ENCODE results near the gene GRAP.
"Not testable (repeated sequence)": the region's sequence is repeated elsewhere in the genome, so short reads cannot be mapped to it uniquely, and the experiment has no call there.

Gene GRAP

GRCh38 chr17:19042369-19042768, 4.4 kb downstream of the GRAP start:
- DNase-seq (ENCODE audit: low spot score), result not testable (repeated sequence)

GRCh38 chr17:19041871-19042270, 4.9 kb downstream of the GRAP start:
- DNase-seq (ENCODE audit: low spot score), result not testable (repeated sequence)

- DNase-seq (ENCODE audit: low spot score), result not testable (repeated sequence)
Measured at GRCh38 chr17:19040350-19040749, 6.4 kb downstream of the GRAP start.

GRCh38 chr17:19038730-19039129, 8.0 kb downstream of the GRAP start:
- DNase-seq (ENCODE audit: low spot score), result not testable (repeated sequence)

GRCh38 chr17:19038007-19038406, 8.8 kb downstream of the GRAP start:
- not testable (repeated sequence) for DNase-seq (ENCODE audit: low spot score)

GRCh38 chr17:19037547-19037946, 9.2 kb downstream of the GRAP start:
- not testable (repeated sequence) for DNase-seq (ENCODE audit: low spot score)

- not testable (repeated sequence) for DNase-seq (ENCODE audit: low spot score)
Measured at GRCh38 chr17:19036186-19036585, 10.6 kb downstream of the GRAP start.

- not testable (repeated sequence) for DNase-seq (ENCODE audit: low spot score)
Measured at GRCh38 chr17:19032377-19032988, 14.3 kb downstream of the GRAP start.

- DNase-seq (ENCODE audit: low spot score), result not testable (repeated sequence)
Measured at GRCh38 chr17:19031729-19032128, 15.0 kb downstream of the GRAP start.

- not testable (repeated sequence) for DNase-seq (ENCODE audit: low spot score)
Measured at GRCh38 chr17:19030771-19031449, 15.8 kb downstream of the GRAP start.

GRCh38 chr17:19029740-19030139, 17.0 kb downstream of the GRAP start:
- not testable (repeated sequence) for DNase-seq (ENCODE audit: low spot score)

GRCh38 chr17:19028671-19029070, 18.1 kb downstream of the GRAP start:
- not testable (repeated sequence) for DNase-seq (ENCODE audit: low spot score)

GRCh38 chr17:19024101-19025078, 22.4 kb downstream of the GRAP start:
- no peak for DNase-seq (ENCODE audit: low spot score)

GRCh38 chr17:19023209-19023999, 23.4 kb downstream of the GRAP start:
- DNase-seq (ENCODE audit: low spot score), result no peak

- DNase-seq (ENCODE audit: low spot score), result no peak
Measured at GRCh38 chr17:19022747-19023146, 24.0 kb downstream of the GRAP start.

- no peak for DNase-seq (ENCODE audit: low spot score)
Measured at GRCh38 chr17:19022128-19022527, 24.6 kb downstream of the GRAP start.

GRCh38 chr17:19021622-19022083, 25.1 kb downstream of the GRAP start:
- no peak for DNase-seq (ENCODE audit: low spot score)

GRCh38 chr17:19021011-19021621, 25.6 kb downstream of the GRAP start:
- DNase-seq (ENCODE audit: low spot score), result not testable (repeated sequence)

GRCh38 chr17:19020016-19020415, 26.7 kb downstream of the GRAP start:
- no peak for DNase-seq (ENCODE audit: low spot score)

GRCh38 chr17:19019041-19019941, 27.5 kb downstream of the GRAP start:
- no peak for DNase-seq (ENCODE audit: low spot score)

All from ecto neural progenitor cell (in vitro differentiated cells).